GM21786 (cell line): ENCODE results near the gene PLXNA2.

Experiments
- ATAC-seq: cut with Tn5 transposase; IDR thresholded peaks from one replicate; pipeline ENCODE4 v1.9.1; 2021; ENCODE audit not compliant: unreplicated experiment

PLXNA2 gene

DNA sequence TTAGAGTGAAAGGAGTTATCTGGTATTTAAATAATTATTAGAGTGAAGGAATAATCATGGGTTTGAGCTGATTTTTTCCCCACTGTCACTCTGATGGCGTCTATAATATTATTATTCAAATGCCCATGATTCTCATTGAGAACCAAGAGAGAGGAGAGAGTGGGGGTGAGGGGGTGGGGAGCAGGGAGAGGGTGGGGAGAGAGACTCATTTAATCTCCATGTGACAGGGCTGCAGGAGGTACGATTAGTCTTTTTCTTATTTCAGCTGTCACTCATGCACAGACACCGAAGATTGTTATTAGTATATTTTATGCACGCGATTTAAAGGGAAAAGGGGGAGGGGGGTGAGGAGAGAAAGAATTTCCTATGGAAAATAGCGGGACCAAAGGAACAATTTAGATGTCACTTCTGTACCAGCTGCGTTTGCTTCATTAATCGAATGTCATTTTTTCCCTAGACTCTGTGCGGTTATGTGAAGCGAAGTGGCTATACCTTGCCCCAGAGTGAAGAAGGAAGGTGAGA lies 19.9 kb downstream of the PLXNA2 start:
- ATAC-seq, result no peak

DNA sequence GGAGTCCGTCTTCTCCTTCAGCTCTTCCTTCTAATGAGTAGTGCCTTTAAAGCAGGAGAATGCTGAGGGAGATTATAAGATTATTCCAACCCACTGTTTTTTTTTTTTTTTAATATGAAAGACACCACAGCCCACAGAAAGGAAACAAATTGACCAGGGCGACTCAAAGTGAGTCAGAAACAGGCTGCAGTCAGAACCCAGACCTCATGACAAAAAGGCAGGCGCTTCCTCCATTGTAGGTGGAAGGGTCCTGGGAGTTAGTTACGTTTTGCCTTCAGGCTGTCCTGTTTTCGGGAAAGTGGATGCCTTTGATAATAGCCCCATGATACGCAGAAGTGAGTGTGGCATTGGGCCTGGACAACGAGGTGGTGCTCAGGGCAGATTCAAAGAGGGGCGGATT lies 21.0 kb downstream of the PLXNA2 start:
- ATAC-seq, result no peak

DNA sequence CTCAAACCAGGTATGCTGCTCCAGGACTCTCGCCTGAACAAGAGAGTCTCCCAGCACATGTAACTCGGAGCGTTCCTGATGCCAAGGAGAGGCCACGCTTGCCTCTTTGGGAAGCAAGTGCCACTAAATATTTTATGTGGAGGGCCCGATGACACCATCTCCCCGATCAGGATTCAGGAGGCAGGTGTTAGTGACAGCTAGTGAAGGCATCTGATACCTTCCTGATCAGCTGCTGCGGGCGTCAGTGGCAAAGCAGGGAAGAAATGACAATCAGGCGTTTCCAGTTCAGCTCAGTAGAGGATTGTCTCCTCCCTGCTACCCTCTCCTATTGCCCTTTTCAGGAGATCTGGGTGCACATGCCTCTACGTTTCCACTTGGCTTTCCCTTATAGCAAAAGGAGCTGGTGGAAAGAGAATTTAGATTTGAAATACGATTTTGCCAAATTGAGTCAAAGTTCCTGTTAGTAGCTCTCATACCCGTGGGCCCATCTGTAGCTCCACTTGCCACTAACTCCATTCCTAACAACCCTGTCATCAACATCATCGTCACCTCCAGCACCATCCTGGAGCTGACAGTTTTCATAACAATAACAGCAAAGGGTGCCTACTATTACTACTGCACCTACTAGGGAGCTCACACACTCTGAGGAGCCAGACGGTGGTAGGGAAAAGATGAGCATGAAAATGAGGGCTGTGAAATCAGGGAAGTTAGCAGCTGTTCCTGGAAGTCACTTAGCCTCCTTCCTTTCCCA lies 21.6 kb downstream of the PLXNA2 start:
- no peak for ATAC-seq

DNA sequence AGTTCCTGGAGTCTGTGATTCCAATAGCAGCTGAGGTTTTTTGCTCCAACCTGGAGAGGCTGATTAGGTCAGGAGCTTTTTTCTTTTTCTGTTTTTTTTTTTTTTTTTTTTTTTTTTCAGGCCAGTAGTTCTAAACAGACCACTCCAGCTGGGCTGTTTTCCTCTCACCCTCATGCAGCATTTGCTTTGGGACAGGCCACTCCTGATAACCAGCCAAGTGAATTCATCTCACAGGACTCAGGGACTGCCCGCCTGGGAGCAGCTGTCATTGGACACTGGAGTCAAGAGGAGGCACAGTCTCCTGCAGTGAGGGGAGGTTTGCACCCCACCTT lies 22.9 kb downstream of the PLXNA2 start:
- ATAC-seq, result no peak

DNA sequence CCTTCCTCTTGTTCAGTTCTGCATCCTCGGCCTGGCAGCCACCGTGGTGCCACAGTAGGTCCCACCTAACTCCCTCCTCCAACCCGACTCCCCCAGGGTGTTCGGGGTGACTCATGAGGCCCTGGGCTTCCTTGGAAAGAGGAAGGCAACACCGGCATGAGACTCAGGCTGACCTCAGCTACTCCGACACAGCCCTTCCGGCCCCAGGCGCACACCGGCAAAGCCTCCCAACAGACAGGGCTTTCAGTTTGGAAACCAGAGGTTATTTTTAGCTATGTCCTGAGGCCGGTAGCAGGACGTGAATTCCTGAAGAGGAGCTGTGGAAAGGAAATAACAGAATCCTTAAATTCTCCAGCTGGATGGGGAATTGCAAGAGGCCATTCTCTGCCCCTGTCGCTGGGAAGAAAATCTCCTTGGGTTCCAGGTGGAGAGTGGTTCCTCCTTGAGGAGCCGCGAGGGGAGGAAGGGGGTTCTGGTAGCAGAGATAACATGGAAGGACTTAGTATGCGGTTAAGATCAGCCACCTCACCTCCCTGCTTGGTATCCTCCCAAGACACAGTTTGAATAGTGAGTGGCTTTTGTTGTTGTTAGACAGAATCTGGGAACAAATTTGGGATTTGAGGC lies 24.4 kb downstream of the PLXNA2 start:
- ATAC-seq, result no peak

DNA sequence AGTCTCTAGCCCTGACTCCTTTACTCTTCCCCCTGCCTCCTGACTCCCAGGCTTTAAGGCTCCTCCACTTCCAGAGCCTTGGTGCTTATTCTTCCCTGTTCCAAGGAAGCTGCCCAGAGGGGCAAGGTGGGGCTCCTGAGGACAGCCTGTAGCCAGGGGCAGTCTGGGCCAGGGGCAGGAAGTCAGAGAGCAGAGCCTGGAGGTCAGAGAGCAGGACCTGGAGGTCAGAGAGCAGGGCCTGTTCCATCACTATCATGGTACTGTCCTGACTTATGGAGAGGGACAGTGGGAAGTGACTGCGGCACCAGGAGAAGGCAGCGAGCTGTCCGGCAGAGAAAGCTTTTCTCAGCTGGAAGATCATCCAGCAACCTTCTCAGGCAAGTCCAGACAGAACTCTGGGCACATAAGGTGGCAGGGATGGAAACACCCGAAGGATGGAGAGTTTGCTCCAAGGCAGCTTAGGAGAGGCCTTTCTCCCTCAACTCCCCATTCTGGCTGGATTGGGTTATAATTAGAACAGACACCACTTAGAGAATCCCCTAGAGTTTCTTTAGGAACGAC lies 25.0 kb downstream of the PLXNA2 start:
- ATAC-seq, result no peak

DNA sequence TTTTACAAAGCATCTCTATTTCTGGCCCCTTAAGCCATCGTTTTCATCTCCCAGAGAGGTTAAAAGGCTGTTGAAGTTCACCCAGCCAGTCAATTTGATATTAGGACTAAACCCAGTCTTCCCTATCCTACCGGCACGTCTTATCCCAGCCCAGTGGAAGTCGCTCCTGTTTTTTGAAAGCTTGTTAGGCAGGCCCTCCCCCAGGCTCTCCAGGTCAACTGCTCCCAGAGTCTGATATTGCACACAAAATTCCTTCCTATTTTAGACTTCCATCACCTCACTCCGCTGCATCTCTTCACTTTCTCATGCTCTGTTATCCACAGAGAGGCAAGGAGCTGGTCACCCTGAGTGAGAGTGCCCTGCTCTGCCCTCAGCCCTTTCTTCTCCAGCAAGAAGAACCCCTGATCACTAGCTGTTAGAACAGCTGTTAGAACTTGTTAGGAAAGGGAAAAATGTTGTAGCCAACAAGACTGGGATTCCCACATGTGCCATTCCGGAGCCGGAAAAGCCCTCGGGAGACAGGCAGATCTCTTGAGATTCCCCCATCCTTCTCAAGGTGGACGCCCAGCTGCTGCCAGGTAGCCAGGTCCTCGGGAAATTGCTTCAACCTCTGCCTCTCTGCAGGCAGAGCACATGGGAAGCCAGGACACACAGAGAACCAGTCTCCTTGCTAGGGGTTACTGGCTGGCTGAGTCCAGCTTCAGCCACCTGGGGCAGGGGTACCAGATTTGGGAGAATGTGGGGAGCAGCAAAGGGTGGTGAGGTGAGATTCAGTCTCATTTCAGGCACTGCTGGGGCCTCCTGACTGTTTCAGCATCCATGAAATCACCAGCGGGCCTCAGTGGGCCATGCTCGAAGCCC lies 25.7 kb downstream of the PLXNA2 start:
- ATAC-seq, result no peak

DNA sequence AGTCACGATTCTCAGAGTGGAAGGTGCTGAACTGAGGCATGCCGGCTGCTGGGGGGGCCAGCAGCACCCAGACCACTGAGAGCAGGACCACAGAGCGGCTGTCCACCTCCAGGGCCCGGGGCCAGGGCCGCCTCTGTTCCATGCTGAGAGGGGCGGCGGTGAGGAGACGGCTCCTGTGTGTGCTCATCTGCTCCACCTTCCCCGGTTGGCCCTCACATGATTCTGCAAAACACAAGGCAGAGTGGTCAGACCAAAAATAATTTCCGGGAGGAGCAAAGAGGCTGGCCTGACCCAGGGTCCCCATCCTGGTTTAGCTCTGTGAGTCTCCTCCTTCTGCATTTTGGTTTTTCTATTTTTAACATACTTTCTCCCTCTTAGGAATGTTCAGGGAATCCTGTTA lies 26.4 kb downstream of the PLXNA2 start:
- no peak for ATAC-seq

DNA sequence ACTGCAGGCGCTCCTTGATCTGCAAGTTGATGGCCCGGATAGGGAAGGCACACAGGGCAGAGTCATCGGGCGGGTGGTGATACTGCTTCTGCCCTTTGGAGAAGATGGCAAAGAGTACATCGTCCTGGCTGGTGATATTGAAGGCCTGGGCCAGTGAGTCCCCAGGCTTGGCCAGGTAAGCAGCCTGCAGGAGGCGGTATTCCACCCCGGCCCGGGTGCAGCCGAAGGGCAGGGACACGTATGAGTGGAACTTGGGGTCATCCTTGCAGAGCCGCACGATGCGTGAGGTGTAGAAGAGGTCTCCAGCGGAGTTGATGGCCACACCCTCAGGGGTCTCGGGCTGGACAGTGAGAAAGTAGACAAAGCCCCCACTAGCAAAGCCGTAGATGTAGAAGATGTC lies 27.4 kb downstream of the PLXNA2 start:
- ATAC-seq, result no peak

DNA sequence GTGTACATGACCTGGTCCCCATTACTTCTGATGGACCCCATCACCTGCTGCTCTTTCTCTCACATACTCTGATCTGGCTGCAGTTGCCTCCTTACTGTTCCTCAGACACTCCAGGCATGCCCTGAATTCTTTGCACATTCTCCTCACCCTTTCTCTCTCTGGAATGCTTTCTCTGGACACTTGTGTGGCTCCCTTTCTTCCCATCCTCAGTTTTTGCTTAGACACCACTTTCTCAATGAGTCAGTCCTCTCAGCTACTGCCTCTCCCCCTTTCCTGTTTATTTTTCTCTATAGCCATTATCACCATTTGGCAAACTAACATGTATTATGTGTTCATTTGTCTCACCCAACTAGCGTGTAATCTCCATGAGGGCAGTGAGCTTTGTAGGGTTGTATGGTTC lies 28.1 kb downstream of the PLXNA2 start:
- ATAC-seq, result no peak

DNA sequence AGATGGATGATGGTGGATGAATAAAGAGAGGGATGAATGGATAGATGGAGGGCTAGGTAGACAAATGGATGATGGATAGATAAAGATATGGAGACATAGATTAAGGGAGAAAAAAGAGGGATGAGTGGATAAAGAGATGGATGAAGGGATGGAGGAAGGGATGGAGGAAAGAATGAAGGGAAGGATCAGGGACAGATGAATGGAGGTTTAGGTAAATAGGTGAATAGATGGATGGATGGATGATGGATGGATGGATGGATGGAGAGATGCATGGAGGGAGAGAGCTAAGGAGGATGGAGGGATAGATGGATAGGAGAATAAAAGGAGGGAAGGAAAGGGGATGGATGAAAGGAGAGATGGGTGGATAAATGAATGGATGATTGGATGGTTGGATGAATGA lies 28.8 kb downstream of the PLXNA2 start:
- ATAC-seq, result no peak

DNA sequence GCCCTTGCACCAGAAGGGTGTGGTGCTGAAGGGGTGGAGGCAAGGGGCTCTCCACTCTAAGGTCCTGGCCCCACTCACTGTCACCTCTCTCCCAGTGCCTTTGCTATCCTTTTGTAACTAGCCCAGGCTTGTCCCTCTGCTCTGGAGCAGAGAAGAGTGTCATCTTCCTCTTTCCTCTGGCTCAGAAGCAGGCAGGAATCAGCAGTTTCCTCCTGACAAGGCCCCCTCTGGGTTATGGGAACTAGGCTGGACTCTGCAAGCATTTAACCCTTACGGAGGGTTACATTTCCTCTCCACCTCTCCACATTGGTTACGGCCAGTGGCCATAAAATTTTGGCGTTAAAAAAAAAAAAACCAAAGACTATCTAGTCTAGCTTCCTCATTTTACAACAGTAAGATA lies 30.4 kb downstream of the PLXNA2 start:
- ATAC-seq, result no peak

DNA sequence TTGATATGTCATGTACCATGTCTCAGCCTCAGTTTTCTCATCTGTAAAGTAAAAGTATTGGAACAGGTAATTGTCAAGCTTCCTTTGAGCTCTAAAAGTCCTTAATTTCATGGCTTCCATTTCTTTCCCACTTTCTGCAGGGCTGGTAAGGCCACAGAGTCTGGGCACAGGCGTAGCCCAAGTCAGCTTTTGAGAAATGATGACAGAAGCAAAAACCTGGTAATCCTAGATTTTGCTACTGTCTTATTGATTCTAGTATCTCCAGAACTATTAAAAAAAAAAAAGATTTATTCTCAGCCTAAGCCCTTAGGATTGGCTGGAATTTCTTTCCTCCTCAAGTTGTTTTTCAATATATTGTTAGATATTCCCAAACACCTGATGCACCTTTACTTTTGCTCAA lies 31.3 kb downstream of the PLXNA2 start:
- ATAC-seq, result no peak

DNA sequence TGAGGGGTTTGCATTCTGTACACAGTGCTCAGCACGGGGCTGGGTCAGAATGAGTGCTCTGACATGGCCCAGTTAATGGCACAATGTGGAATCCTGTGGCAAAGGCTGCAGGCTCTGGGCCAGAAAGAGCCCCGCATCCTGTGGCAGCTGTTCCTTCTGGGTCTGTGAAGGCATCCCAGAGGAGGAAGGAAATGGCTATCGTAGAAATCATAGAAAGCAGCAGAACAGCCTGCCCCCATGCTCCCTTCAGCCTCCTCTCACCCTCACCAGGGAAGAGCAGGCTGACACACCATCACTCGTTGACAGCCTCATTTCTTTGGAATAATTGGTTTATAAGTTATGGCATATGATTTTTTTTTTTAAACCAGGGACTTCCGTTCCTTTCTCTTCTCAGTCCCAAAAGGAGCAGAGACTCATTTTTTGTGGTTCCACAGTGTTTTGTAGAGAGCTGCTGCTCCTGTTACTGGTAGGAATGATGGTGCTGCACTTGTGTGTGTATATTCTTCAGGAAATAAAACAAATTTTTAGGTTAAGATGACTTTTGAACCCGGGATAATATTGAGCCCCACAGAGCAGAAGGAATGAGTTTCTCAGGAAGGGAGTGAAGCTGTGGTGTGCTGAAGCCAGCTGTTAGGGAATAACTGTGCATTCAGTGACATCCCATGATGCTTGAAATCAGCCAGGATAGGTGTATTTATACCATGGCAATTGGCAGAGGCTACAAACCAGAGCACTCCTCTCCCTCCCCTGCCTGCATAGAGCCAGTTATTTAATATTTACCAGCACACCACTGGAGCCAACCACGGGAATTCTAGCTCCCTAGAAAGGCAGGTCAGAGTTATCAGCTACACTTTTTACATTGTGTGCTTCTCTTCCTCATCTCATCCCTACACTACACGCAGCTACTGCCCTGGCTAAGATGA lies 32.0 kb downstream of the PLXNA2 start:
- ATAC-seq, result no peak

DNA sequence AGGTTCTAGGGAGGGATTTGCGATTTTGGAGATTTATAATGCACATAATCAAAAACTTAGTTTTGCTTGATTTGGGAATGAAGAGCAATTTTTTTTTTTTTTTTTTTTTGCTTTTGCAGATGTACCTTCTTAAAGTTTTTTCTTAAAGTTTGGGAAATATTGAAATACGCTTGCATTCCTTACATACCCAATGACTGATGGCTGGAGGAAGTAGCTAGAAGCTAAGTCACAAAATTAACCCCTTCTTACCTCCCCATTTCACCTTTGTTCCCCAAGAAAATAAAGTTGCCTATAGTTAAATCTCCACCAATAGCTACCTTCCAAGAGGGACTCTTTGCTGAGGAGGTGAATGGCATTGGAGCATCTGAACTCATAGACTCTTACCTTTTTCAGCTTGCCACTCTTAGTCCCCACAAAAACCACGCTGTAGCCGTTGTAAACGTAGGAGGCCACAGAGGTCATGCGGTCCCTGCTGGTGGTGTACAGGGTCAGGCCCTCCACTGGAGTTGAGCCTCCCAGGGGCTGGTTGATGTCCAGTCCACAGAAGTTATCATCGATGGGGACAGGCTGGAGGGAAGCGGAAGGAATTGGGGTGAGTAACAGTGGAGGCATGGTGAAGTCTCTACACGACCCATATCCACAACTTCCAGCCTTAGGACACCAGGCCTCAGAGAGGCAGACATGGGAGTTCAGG lies 34.1 kb downstream of the PLXNA2 start:
- ATAC-seq, result no peak

DNA sequence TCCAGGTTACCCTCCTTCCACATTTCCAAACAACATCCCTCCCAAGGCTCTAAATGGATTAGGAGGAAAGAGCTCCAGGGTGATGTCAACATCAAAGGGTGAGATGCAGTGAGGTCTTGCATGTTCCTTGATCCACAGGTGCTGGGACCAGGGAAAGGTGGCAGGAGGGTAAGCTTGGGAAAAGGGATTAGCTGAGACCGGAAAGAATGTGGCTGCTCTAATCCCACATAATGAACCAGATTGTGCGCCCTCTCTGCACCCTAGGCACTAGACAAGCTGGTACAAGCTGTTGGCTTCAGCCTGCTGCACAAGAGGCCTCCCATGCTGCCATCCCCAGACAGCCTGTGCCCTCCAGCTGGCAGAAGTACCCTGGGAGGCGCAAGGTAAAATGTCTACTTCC lies 34.9 kb downstream of the PLXNA2 start:
- ATAC-seq, result no peak

DNA sequence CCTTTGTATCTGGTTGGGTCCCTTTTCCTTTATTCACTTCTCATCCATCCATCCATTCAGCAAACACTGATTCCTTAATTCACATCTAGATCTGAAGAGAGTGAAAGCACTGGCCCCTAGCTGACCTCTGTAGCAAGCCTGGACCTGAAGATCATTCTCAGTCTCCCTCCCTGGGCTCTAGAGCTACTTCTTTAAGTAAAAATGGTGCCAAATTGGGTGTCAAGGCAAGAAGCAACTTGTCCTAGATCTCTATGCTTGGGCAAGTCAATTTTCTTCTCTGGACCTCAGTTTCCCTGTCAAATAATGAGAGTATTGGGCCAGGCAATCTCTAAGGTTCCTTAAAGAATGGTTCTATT lies 36.1 kb downstream of the PLXNA2 start:
- ATAC-seq, result no peak

DNA sequence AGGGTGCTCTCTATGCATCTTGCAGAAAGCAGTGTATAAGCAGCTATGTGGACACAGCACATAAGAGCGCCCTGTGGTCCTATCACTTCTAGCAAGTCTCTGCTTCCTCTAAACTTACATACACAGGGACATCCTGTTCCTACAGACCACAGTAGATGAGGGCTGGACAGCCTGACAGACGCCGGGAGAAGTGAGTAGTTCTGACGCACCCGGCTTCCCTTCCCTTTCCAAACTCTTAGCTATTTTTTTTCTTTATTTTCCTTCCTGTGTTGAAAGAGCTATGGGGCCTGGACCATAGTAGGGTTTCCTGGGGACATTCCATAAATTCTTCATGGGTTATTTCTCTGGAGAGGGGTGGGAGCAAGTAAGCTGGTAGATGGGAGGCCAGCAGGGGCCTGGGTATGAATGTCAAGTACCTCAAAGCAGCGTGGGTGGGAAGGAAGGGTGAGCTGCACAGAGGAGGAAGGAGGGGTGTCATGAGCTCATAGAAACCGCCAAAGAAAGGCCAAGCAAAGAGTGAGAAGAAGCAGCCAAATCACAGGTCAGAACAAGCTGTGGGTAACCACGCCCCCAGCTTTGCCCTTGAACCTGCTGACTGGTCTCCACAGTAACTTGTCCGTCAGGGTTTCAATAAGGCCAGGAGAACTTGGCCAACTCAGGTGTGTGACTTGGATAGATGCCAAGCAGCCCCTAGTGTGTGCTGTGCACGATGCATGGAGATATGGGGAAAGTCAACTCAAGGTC lies 36.6 kb downstream of the PLXNA2 start:
- no peak for ATAC-seq

DNA sequence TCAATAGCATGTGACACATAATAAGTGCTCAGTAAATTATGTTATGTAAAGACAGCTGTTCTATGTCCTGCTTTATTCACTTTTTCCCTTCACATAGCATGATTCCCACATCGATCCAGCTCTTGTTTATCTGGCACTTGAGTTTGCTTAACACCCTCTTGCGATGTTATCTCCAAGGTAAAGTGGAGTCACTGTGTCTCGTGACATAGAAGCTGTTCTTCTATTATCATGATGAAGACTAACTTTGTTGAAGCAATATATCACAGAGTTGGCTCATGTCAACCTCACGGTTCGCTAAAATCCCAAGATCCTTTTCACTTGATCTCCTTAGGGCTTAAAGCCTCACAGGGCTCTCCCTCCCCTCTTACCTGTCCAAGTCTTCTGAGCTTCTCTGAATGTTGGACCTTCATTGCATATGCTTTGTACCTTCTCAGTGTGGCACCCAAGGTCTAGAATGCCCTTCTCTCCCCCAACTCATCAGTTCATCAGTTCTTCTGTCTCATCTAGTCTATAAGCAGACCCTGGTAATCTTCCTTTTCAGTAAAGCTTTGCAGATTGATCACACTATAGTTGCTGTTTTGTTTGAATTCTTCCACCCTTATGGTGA lies 38.0 kb downstream of the PLXNA2 start:
- no peak for ATAC-seq
